GM23248 (cell line): ENCODE measurements around the gene ZNF576.

Source experiments
- EZH2 ChIP-seq: fragments of 200-600 bp; sonication (generic); IDR thresholded peaks from 2 replicates; pipeline ENCODE4 v1.6.1; 2018; ENCODE audit warnings: antibody characterized with exemption, mild to moderate bottlenecking; ENCODE audit not compliant: insufficient read depth, poor library complexity, severe bottlenecking
- EZH2phosphoT487 ChIP-seq: fragments of 200-600 bp; sonication (generic); IDR thresholded peaks from 2 replicates; pipeline ENCODE4 v1.6.1; 2018; ENCODE audit warnings: antibody characterized with exemption, moderate library complexity, mild to moderate bottlenecking, low read depth; ENCODE audit not compliant: insufficient read depth

GRCh38 chr19:43618921-43619261, 22.5 kb downstream of the ZNF576 start:
- TF ChIP-seq EZH2 = no peak
- no peak for TF ChIP-seq EZH2phosphoT487
